ENCODE data around the gene VPS16.

- no peak for TF ChIP-seq POLR2A (IDR thresholded peaks at IDR 0.05)
- no peak for TF ChIP-seq CTCF (IDR thresholded peaks at IDR 0.05)
Observed at GRCh38 chr20:2814587-2815051, 25.9 kb upstream of the VPS16 start, which contains the start of gene C20orf141.

Measured in stomach (tissue), 4 donors.